ENCODE results near the gene RABL6.
"Not testable (repeated sequence)": the region's sequence is repeated elsewhere in the genome, so short reads cannot be mapped to it uniquely, and the experiment has no call there.

The RABL6 gene

GRCh38 chr9:136821826-136822544, 14.2 kb downstream of the RABL6 start:
- no peak for DNase-seq (ENCODE audit: low read depth)

GRCh38 chr9:136823136-136824046, 15.6 kb downstream of the RABL6 start:
- no peak for DNase-seq (ENCODE audit: low read depth)

GRCh38 chr9:136824496-136825225, 16.9 kb downstream of the RABL6 start:
- DNase-seq (ENCODE audit: low read depth): no peak

- DNase-seq (ENCODE audit: low read depth): no peak
Observed at GRCh38 chr9:136825295-136826187, 17.8 kb downstream of the RABL6 start.

- no peak for DNase-seq (ENCODE audit: low read depth)
Observed at GRCh38 chr9:136826188-136826541, 18.4 kb downstream of the RABL6 start.

GRCh38 chr9:136826703-136827582, 19.2 kb downstream of the RABL6 start:
- no peak for DNase-seq (ENCODE audit: low read depth)

GRCh38 chr9:136827794-136828473, 20.2 kb downstream of the RABL6 start:
- no peak for DNase-seq (ENCODE audit: low read depth)

- no peak for DNase-seq (ENCODE audit: low read depth)
Observed at GRCh38 chr9:136828474-136829140, 20.9 kb downstream of the RABL6 start.

GRCh38 chr9:136829412-136829811, 21.7 kb downstream of the RABL6 start:
- no peak for DNase-seq (ENCODE audit: low read depth)

GRCh38 chr9:136829981-136830885, 22.5 kb downstream of the RABL6 start:
- no peak for DNase-seq (ENCODE audit: low read depth)

GRCh38 chr9:136831002-136831719, 23.4 kb downstream of the RABL6 start:
- DNase-seq (ENCODE audit: low read depth): no peak

- no peak for DNase-seq (ENCODE audit: low read depth)
Observed at GRCh38 chr9:136831720-136832104, 24.0 kb downstream of the RABL6 start.

- no peak for DNase-seq (ENCODE audit: low read depth)
Observed at GRCh38 chr9:136832581-136832980, 24.8 kb downstream of the RABL6 start.

GRCh38 chr9:136833381-136834048, 25.8 kb downstream of the RABL6 start:
- not testable (repeated sequence) for DNase-seq (ENCODE audit: low read depth)

GRCh38 chr9:136835162-136835931, 27.6 kb downstream of the RABL6 start:
- no peak for DNase-seq (ENCODE audit: low read depth)
